ENCODE results near the gene RAB10.
"Not testable (repeated sequence)": the region's sequence is repeated elsewhere in the genome, so short reads cannot be mapped to it uniquely, and the experiment has no call there.

Gene RAB10

GRCh38 chr2:26165403-26165802 is 131.5 kb downstream of the RAB10 start:
- no peak for DNase-seq

GRCh38 chr2:26166541-26166940 is 132.7 kb downstream of the RAB10 start:
- DNase-seq = not testable (repeated sequence)

- DNase-seq = no peak
Measured at GRCh38 chr2:26168785-26169184, 134.9 kb downstream of the RAB10 start.

GRCh38 chr2:26169226-26169625 is 135.3 kb downstream of the RAB10 start:
- DNase-seq = no peak

GRCh38 chr2:26169681-26170414 is 136.0 kb downstream of the RAB10 start:
- DNase-seq = no peak

GRCh38 chr2:26170795-26171194 is 136.9 kb downstream of the RAB10 start:
- DNase-seq = no peak

GRCh38 chr2:26172189-26172870 is 138.4 kb downstream of the RAB10 start:
- DNase-seq = no peak

- no peak for DNase-seq
Measured at GRCh38 chr2:26172871-26173775, 139.2 kb downstream of the RAB10 start, which contains the start of gene GAREM2. GAREM2 (plus strand) TSS chr2:26173088; CDS start chr2:26173221, 133 bp downstream.

GRCh38 chr2:26173776-26174482 is 140.0 kb downstream of the RAB10 start:
- no peak for DNase-seq

- no peak for DNase-seq
Measured at GRCh38 chr2:26174691-26175465, 141.0 kb downstream of the RAB10 start.

- DNase-seq = no peak
Measured at GRCh38 chr2:26175466-26176278, 141.8 kb downstream of the RAB10 start.

GRCh38 chr2:26176279-26176615 is 142.4 kb downstream of the RAB10 start:
- no peak for DNase-seq

- no peak for DNase-seq
Measured at GRCh38 chr2:26177122-26177521, 143.2 kb downstream of the RAB10 start.

GRCh38 chr2:26178246-26178645 is 144.4 kb downstream of the RAB10 start:
- no peak for DNase-seq

- peak; percentile 63 for DNase-seq
Measured at GRCh38 chr2:26178746-26179436, 145.0 kb downstream of the RAB10 start.

GRCh38 chr2:26179446-26179913 is 145.6 kb downstream of the RAB10 start:
- DNase-seq = no peak

GRCh38 chr2:26182441-26182840 is 148.6 kb downstream of the RAB10 start:
- DNase-seq = no peak

GRCh38 chr2:26182887-26183630 is 149.2 kb downstream of the RAB10 start:
- DNase-seq = no peak

GRCh38 chr2:26184121-26184520 is 150.2 kb downstream of the RAB10 start:
- no peak for DNase-seq

All from right forelimb (tissue), 1 donor.